CD4-positive, alpha-beta T cell treated with Interleukin-17A for 1 hour (primary cell): ENCODE measurements around the gene LRRC3.

Experiments
- DNase-seq: peaks from one replicate; pipeline ENCODE4 v3.0.0-alpha.2; 2020

LRRC3 gene

DNA sequence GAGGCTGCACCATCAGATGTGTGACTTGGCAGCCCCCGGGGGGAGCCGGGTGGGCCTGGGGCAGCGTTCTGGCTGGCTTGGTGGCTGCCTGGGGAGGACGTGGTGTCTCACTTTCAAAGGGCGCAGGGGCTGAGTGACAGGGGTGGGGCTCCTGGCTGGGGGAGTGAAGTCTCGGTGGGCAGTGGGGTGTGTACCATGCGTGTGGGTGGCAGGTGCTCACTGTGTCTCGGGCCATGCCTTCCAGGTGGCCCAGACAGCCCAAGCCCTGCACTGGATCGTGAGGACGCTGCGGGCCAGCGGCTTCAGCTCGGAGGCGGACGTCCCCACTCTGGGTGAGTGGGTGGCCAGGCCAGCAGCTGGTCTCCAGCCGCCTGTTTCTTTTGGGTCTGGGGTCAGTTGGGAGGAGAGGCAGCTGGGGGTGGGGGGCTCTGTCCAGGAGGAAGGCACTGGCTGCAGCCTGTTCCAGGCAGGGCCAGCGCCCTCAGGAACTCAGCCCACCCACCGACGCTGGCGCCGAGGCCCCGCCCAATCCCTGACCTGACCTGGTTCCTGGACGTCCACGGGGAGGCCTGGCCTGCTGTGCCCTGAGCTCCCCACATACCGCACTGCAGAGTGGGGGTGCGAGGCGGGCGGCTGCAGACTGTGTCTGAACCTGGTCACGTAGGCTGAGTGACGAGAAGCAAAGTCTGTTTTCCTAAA, 30.6 kb upstream of the LRRC3 start:
- DNase-seq, result no peak

DNA sequence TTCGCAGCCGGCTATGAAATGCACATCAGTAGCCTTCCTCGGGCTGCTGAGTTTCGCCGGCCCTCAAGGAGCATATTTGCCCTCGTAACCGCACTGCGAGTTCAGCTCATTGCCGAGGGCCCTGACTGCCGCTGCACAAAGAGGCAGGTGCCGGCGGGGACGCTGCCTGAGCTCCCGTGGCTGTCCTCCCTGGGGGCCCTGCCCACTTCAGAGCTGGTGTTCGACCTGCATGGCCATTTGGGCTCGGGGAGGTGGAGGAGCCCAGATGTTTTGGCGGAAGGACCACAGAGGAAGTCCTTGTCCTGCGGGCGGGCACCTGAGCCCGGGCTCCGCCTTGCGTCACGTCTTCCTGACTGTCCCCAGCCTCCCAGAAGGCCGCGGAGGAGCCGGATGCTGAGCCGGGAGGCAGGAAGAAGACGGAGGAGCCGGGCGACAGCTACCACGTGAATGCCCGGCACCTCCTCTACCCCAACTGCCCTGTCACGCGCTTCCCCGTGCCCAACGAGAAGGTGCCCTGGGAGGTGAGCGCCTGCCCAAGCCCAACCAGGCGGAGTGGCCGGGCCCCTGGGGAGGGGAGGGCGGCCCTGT, 29.9 kb upstream of the LRRC3 start:
- no peak for DNase-seq

DNA sequence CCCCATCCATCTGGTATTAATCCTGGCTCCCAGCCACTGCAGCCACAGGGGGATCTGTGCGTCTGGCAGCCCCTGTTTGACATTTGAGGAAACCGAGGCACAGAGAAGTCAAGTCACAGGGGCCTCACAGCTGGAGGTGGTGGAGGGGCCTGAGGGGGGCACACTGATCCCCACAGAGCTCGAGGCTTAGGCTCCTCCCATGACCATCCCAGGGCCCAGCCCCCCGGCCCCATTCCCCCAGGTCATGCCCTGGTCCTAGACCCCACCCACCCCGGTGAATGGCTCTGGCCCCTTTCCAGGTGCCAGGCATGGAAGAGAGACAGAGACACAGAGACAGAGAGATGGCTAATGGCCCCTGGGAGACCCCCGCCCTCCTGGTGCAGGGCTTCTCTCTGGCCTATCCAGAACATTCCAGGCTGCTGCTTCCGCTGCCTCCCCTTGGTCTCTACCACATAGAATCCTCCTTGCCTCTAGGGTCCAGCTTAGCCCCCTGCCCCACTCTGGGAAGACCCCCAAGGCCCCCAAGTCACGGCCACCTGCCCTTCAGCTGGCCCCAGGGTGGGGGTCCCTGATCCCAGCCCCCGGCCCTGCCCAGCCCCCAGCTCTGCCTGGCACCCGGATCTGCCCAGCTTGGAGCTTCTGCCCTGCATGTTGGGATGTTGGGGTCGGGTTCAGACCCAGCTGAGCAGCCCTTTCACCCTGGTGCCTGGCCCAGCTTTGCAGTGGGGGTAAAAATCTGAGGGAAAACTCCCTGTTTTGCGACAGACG, 29.2 kb upstream of the LRRC3 start:
- DNase-seq, result no peak

DNA sequence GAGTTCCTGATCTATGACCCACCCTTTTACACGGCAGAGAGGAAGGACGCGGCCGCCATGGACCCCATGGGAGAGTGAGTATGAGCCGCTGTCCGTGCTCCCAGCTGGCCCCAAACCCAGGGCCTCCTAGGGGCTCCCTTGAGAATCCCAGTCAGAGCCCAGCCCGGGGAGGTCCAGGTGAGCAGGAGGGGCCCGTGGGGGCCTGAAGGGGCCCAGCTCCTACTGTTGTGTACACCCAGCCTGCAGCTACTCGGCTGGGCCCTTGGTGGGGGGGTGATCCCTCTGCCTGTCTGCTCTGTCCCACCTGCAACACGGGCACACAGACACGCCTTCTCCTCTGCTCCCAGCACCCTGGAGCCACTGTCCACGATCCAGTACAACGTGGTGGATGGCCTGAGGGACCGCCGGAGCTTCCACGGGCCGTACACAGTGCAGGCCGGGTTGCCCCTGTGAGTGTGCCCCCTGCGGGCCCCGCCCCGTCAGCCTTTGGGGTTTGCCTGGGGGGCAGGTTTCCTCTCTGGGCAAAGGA, 28.6 kb upstream of the LRRC3 start:
- no peak for DNase-seq

- DNase-seq, result no peak
These were observed 27.8 kb upstream of the LRRC3 start for GRCh38 chr21:44427241-44428120.

DNA sequence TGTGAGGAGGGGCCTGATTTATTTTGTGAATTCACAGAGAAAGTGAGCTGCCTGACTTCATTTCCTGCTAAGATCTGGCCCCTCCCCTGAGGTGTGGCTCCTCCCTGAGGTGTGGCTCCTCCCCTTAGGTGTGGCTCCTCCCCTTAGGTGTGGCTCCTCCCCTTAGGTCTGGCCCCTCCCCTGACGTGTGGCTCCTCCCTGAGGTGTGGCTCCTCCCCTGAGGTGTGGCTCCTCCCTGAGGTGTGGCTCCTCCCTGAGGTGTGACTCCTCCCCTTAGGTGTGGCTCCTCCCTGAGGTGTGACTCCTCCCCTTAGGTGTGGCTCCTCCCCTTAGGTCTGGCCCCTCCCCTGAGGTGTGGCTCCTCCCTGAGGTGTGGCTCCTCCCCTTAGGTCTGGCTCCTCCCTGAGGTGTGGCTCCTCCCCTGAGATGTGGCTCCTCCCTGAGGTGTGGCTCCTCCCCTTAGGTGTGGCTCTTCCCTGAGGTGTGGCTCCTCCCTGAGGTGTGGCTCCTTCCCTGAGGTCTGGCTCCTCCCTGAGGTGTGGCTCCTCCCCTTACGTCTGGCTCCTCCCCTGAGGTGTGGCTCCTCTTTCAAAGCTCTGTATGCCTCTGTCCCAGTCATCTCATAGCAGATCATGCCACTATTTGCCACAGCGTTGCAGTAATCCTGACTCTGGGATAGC, 26.9 kb upstream of the LRRC3 start:
- DNase-seq, result peak; percentile 44

GRCh38 chr21:44429894-44430293, 25.4 kb upstream of the LRRC3 start:
- no peak for DNase-seq

DNA sequence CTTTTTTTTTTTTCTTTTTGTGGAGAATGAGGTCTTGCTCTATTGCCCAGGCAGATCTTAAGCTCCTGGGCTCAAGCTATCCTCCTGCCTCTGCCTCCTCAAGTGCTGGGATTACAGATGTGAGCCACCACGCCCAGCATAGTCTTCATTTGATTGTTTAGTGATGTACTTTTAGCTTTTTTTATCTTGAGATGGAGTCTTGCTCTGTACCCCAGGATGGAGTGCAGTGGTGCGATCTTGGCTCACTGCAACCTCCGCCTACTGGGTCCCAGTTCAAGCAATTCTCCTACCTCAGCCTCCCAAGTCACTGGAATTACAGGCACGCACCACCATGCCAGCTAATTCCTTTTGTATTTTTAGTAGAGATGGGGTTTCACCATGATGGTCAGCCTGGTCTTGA, 24.0 kb upstream of the LRRC3 start:
- no peak for DNase-seq

- no peak for DNase-seq
These were observed 22.2 kb upstream of the LRRC3 start for GRCh38 chr21:44432841-44433790.

DNA sequence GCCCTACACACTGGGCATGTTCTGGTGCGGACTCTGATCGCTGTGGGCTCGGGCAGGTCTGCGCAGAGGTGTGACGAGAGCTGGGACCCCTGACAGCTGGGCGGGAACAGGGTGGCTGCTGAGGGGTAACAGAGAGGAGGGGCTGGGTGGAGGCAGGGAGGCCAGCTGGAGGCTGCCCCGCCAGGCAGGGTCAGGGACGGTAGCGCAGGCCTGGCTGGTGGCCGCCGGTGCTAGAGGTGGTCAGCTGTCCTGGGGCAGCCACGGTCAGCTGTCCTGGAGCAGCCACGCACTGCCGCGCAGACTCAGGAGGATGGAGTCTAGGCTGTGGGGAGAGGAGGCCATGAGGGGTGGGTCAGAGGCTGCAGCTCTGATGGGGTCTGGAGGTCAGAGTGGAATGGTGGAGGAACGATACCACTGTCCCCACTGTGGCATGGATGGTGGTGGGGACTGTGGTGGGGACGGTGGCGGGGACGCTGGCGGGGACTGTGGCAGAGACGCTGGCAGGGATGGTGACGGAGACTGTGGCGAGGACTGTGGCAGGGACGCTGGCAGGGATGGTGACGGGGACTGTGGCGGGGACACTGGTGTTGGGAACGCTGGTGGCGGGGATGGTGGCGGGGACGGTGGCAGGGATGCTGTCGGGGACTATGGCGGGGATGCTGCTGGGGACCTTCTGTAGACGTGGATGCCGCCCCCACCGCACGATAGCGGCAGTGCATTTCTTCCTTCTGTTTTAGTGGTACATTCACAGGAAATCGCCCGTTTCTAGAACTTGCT, 21.3 kb upstream of the LRRC3 start:
- no peak for DNase-seq

DNA sequence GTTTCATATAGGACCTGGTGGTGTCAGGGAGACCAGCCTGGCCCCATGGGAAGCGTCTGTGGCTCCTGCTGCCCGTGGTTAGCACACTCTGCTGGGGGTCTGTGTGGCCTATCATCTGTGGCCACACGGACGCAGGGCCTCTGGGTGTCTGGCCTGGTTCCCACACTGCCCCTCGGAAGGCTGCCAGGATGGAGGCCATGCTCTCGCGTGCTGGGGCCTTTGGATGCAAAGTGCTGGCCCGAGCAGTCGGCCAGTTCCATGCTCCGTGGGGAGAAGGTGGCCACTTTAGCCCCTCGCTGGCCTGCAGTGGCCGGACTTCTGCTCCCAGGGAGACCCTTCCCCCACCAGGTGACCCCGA, 20.8 kb upstream of the LRRC3 start:
- no peak for DNase-seq

DNA sequence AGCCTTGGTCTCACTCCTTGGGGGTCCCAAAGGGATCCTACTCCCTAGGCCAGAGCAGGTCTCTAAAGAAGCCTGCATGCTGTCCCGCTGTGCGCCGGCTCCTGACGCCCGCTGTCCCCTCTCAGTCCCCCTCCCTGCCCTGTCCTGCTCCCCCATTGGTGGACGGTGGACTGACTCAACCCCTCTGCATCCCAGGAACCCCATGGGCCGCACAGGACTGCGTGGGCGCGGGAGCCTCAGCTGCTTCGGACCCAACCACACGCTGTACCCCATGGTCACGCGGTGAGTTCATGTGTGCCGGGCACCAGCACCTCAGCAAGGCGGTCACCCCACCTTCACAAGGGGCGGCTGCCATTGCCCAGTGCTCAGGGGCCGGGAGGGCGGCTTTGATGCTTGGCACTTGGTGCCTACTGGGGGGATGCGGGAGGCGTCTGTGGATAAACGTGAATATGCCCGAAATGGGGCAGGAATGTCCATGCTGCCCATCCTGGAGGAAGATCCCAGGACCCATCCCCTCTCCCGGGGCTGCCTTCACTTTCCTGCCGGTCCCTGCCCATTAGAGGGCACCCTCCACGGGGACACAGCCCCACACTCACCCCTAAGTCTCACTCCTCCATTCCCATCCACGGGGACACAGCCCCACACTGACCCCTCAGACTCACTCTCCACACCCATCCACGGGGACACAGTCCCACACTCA, 20.2 kb upstream of the LRRC3 start:
- DNase-seq, result no peak

- DNase-seq, result no peak
These were observed 19.1 kb upstream of the LRRC3 start for GRCh38 chr21:44436111-44436611.

GRCh38 chr21:44436958-44437357, 18.4 kb upstream of the LRRC3 start:
- DNase-seq, result no peak

GRCh38 chr21:44437371-44437695, 18.0 kb upstream of the LRRC3 start:
- DNase-seq, result no peak

DNA sequence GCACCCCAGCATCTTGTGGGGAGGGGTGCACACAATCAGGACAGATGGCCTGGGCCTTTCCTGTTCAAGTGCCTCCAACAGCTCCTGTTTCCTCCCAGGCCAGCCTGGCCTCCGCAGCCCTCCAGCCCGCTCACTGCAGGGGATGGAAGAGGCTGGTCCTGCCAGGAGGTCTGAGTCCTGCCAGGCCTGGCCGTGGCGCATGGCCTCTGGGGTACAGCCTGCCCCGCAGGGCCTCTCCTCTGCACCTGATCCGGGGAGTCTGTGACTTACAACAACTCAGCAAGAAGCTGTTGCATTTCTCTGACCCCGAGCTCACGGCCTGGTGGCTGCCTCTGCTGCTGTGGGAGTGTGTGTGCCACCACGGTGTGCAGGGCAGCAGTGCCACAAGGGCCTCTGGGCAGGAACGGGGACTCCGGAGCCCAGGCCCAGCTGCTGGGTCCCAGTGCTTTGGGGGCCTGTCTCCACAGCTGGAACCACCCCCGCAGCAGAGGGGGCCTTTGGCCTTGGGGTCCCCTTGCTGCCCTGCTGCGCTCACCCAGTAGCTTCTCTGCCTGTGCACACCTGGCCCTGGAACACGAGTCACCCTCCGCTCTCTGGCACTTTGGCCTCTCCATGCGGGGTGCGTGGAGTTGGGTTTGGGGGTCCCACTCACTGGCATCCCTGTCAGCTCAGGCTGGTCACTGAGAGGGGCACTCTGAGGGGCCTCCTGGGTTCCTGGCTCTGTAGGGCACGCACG, 17.4 kb upstream of the LRRC3 start:
- no peak for DNase-seq

DNA sequence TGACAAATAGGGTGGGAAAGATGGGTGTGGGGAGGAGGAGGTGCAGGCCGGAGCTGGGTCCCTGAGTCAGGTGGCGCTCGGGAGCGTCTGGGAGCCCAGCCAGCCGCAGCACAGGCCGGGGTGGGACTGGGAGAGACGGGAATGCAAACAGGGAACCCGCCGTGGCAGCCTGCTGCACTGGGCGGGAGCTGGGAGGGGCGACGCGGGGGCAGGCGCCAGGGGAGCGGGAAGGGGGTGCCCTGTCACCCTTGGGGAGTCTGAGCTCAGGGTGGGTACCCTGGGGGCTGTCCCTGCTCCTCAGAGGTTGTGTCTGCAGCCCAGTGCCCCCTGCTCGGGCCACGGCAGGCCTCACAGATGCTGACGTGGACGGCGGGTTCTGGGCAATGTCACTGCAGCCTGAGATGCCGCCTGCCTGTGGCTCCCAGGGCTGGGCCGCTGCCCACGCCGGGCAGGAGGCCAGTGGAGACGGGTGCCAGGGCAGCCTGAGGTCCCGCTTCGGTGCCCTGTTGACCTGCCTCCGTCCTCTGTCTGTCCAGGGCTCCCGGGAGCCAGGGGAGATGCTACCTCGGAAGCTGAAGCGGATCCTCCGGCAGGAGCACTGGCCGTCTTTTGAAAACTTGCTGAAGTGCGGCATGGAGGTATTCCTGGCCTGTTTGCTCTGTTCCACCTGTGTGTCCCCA, 16.6 kb upstream of the LRRC3 start:
- DNase-seq, result no peak

DNA sequence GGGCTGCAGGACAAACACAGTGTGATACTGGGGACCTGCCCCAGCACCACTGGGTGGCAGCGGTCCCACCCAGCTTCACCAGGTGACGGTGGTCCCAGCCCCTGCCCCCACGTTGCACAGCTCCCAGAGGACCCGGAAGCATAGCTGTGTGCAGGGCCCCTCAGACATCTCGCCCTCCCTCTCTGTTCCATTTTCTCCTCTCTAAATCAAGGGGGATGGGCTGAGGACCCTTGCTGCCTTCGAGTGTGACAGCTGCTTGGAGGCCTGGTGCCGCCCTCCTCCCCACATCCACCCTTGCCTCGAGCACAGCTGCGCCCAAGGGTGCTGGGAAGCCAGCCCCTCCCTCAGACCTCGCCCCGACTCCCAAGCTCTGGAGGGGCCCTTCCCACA, 16.1 kb upstream of the LRRC3 start:
- no peak for DNase-seq
